Osteoblast (primary cell): ENCODE measurements around the gene SYT10. TPM values are rescaled to one million over a fixed set of nuclear protein-coding genes. Genes with fewer than 3 reads are reported as not detected.
A peak's percentile ranks its signal among the peaks of the same experiment; 100 is the strongest.

Experiments
- DNase-seq: peaks from one replicate; pipeline ENCODE4 v3.0.0; 2011; ENCODE audit warnings: low spot score, mixed read lengths; ENCODE audit not compliant: insufficient read length; ENCODE audit errors: missing footprints
- H2AFZ ChIP-seq: 2 replicates; pipeline ENCODE4 v1.6.0; 2011; ENCODE audit warnings: mild to moderate bottlenecking, low read length
- H3K27ac ChIP-seq: 2 replicates; pipeline ENCODE4 v1.5.1; 2011; ENCODE audit warnings: mild to moderate bottlenecking, low read depth, low read length, moderate library complexity
- H3K27me3 ChIP-seq: 2 replicates; pipeline ENCODE4 v1.6.0; 2012; ENCODE audit warnings: mild to moderate bottlenecking, control low read depth, inconsistent platforms, low read length, moderate library complexity; ENCODE audit not compliant: insufficient read depth
- H3K36me3 ChIP-seq: 2 replicates; pipeline ENCODE4 v1.5.1; 2011; ENCODE audit warnings: mild to moderate bottlenecking, low read length, control low read depth, moderate library complexity; ENCODE audit not compliant: insufficient read depth
- H3K4me1 ChIP-seq: 2 replicates; pipeline ENCODE4 v1.5.1; 2011; ENCODE audit warnings: mild to moderate bottlenecking, low read length, control low read depth, moderate library complexity; ENCODE audit not compliant: insufficient read depth
- H3K4me2 ChIP-seq: 2 replicates; pipeline ENCODE4 v1.6.0; 2011; ENCODE audit warnings: mild to moderate bottlenecking, low read length; ENCODE audit not compliant: insufficient read depth
- H3K4me3 ChIP-seq: fragments of 200-600 bp; sonication (generic); 3 replicates; pipeline ENCODE4 v1.5.1; 2012; ENCODE audit warnings: mild to moderate bottlenecking, low read length, inconsistent platforms; ENCODE audit not compliant: insufficient read depth
- H3K79me2 ChIP-seq: 2 replicates; pipeline ENCODE4 v1.6.0; 2012; ENCODE audit warnings: mild to moderate bottlenecking, low read length, control low read depth, inconsistent platforms; ENCODE audit not compliant: insufficient read depth
- H3K9me3 ChIP-seq: 2 replicates; pipeline ENCODE4 v1.5.1; 2011; ENCODE audit warnings: low read depth, low read length, control low read depth
- H4K20me1 ChIP-seq: 2 replicates; pipeline ENCODE4 v1.6.0; 2012; ENCODE audit warnings: mild to moderate bottlenecking, low read length, control low read depth; ENCODE audit not compliant: insufficient read depth
- total RNA-seq: library from RNA; depleted of rRNA; stranded (reverse); fragments of >200 nt; gene quantifications from 2 replicates; pipeline ENCODE4 v1.2.3, GENCODE V29; 2012
- TF ChIP-seq, protein P1 (sequence below): IDR thresholded peaks from 2 replicates; pipeline ENCODE4 v1.5.1; 2011; ENCODE audit warnings: mild to moderate bottlenecking, low read depth, low read length, moderate library complexity; ENCODE audit errors: extremely low read depth

The SYT10 gene
- total RNA-seq, 1 donor: not detected

DNA sequence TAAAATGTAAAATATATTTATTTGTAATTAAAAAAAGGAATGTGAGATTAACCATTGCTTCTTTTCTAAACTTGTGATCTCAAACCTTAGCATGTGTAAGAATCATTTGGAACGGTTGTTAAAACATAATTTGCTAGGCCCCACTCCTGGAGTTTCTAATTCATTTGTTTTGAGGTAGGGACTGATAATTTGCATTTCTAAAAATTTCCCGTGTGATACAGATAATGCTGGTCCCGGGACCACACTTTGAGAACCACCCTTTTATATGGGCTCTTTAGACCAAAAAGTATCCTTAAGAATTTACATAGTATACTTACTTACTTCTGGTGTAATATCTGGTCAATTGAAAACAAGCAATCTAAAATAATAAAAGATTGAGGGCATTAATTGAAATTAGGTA, 10.9 kb upstream of the SYT10 start:
- TF ChIP-seq, protein P1, sequence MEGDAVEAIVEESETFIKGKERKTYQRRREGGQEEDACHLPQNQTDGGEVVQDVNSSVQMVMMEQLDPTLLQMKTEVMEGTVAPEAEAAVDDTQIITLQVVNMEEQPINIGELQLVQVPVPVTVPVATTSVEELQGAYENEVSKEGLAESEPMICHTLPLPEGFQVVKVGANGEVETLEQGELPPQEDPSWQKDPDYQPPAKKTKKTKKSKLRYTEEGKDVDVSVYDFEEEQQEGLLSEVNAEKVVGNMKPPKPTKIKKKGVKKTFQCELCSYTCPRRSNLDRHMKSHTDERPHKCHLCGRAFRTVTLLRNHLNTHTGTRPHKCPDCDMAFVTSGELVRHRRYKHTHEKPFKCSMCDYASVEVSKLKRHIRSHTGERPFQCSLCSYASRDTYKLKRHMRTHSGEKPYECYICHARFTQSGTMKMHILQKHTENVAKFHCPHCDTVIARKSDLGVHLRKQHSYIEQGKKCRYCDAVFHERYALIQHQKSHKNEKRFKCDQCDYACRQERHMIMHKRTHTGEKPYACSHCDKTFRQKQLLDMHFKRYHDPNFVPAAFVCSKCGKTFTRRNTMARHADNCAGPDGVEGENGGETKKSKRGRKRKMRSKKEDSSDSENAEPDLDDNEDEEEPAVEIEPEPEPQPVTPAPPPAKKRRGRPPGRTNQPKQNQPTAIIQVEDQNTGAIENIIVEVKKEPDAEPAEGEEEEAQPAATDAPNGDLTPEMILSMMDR: no peak
- Histone ChIP-seq H3K36me3 (no peaks in the 10 kb centered on the region), H3K4me3 (no peak overlapping the region), H3K4me1 (no peaks in the 10 kb centered on the region), H2AFZ (no peak overlapping the region), H3K9me3 (no peaks in the 10 kb centered on the region), H3K27ac (no peak overlapping the region), H4K20me1 (no peaks in the 10 kb centered on the region), H3K79me2 (no peaks in the 10 kb centered on the region), H3K4me2 (no peak overlapping the region), H3K27me3 (no peaks in the 10 kb centered on the region)
- no peak for DNase-seq

DNA sequence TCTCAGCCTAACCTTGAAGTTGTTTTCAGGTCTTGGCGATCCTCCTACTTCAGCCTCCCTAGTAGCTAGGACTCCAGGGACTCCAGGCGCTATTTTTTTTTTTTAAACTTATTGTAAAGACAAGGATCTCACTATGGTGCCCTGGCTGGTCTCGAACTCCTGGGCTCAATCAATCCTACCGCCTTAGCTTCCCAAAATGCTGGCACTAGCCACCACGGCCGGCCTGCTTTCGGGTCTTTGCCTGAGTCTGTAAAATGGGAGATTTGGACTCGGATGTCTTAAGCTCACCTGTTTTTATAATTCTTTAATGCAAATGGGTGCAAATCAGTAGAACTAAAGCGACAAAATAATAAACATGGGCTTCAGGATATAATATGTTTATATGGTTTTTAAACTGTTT, 858 bp upstream of the SYT10 start:
- H3K27me3 ChIP-seq: peaks cover 10% of the 10 kb centered on the region

GRCh38 chr12:33438851-33439586, 600 bp downstream of the SYT10 start:
- Histone ChIP-seq H3K4me1 (no peaks in the 10 kb centered on the region), H3K27me3 (peaks cover 10% of the 10 kb centered on the region), H4K20me1 (no peaks in the 10 kb centered on the region), H3K4me2 (peak overlapping the region; percentile 79), H3K27ac (no peak overlapping the region), H3K4me3 (peak overlapping the region; percentile 70), H2AFZ (peak overlapping the region; percentile 82), H3K36me3 (no peaks in the 10 kb centered on the region), H3K9me3 (no peaks in the 10 kb centered on the region), H3K79me2 (no peaks in the 10 kb centered on the region)
- peak; percentile 35 for DNase-seq
- TF ChIP-seq, protein P1: no peak

More for the DNA sequence above, 858 bp upstream of the SYT10 start:
- Histone ChIP-seq H3K4me3 (no peak overlapping the region), H3K27ac (no peak overlapping the region), H3K36me3 (no peaks in the 10 kb centered on the region), H4K20me1 (no peaks in the 10 kb centered on the region), H3K79me2 (no peaks in the 10 kb centered on the region), H3K9me3 (no peaks in the 10 kb centered on the region), H2AFZ (no peak overlapping the region), H3K4me2 (no peak overlapping the region), H3K4me1 (no peaks in the 10 kb centered on the region)
- TF ChIP-seq, protein P1: no peak
- no peak for DNase-seq

DNA sequence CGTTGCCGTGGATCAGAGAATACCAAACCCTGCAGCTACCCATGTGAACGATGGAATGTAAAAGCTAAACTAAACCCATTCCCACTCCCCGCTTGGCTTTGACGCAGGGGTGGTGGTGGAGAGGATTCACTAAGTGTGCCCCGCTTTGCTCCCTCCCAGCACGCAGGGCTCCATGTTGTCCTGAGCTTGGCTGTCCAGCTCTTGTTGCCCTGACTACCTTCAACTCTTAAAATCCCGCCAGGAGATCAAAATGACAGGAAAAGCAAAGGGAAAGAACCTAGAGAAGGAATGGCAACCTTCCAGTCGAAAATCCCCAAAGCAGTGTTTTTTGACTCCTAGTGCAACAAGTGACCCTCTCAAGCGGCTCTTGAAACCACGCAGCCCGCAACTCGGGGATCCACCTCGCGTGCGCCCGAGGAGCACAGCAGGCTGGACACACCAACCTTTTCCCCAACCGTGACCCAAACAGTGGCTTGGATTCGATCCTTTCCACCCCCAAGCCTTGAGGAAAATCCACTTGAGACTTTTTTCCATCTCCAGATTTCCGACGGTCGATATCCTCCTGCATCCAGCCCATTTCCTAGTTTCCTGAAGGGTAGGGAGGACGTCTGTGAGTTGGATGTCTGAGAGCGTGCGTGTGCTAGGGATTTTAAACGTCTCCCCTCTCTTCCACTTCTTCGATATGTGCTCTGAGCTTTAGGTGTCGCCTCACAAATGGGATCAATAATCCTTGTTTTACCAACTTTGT, 1.4 kb downstream of the SYT10 start:
- no peaks in the 10 kb centered on the region for H3K4me1 ChIP-seq
- H3K4me2 ChIP-seq: no peak overlapping the region
- DNase-seq: no peak
- no peak overlapping the region for H3K27ac ChIP-seq
- H3K79me2 ChIP-seq: no peaks in the 10 kb centered on the region
- no peak overlapping the region for H3K4me3 ChIP-seq
- H4K20me1 ChIP-seq: no peaks in the 10 kb centered on the region
- no peaks in the 10 kb centered on the region for H3K36me3 ChIP-seq
- no peaks in the 10 kb centered on the region for H3K9me3 ChIP-seq
- H3K27me3 ChIP-seq: peaks cover 10% of the 10 kb centered on the region
- TF ChIP-seq, protein P1: no peak
- H2AFZ ChIP-seq: no peak overlapping the region
